ENCODE measurements around the gene HSPA12B.

GRCh38 chr20:3759884-3760283 is 27.4 kb downstream of the HSPA12B start:
- TF ChIP-seq EZH2 (IDR thresholded peaks at IDR 0.05) (no peak), POLR2AphosphoS5 (IDR thresholded peaks at IDR 0.05; ENCODE audit: borderline replicate concordance, low read depth, low read length) (no peak)
